ENCODE data around the gene SEPTIN10. TPM values are rescaled to one million over a fixed set of nuclear protein-coding genes. Genes with fewer than 3 reads are reported as not detected.

The SEPTIN10 gene
- total and polyA plus RNA-seq, 2 experiments from 2014 or later: 52.3 to 85.1 TPM

GRCh38 chr2:109499566-109499965 is 114.2 kb downstream of the SEPTIN10 start:
- Mint-ChIP-seq H3K36me3 (ENCODE audit: low read depth) (no peaks in the 10 kb centered on the region), H3K27me3 (ENCODE audit: insufficient read depth, low read depth, poor library complexity) (no peaks in the 10 kb centered on the region), H3K4me1 (peaks cover 12% of the 10 kb centered on the region), H3K4me3 (no peak overlapping the region), H3K27ac (no peak overlapping the region), H3K9me3 (no peaks in the 10 kb centered on the region)
- no peaks in the 10 kb centered on the region for H3K79me2 ChIP-seq (replicated peaks; ENCODE audit: insufficient read depth)
- H3K4me3 ChIP-seq: no peak overlapping the region
- no peak overlapping the region for H3K27ac ChIP-seq (ENCODE audit: low read depth)
- H4K20me1 ChIP-seq (replicated peaks; ENCODE audit: insufficient read depth): no peaks in the 10 kb centered on the region
- H3K36me3 ChIP-seq (ENCODE audit: insufficient read depth): no peaks in the 10 kb centered on the region
- no peaks in the 10 kb centered on the region for H3F3A ChIP-seq (replicated peaks; ENCODE audit: low read depth)
- H3K9me2 ChIP-seq (ENCODE audit: insufficient read depth): no peaks in the 10 kb centered on the region
- DNase-seq (ENCODE audit: low spot score) (no peak), ATAC-seq (no peak)
- TF ChIP-seq EZH2phosphoT487 (IDR thresholded peaks at IDR 0.05; ENCODE audit: unreplicated experiment): no peak
- TF ChIP-seq CTCF (conservative IDR thresholded peaks at IDR 0.05; ENCODE audit: low read depth in 2 of 2): no peak
- TF ChIP-seq ZNF462 (CRISPR knock-in tag; IDR thresholded peaks at IDR 0.05): no peak
- TF ChIP-seq POLR2AphosphoS5 (IDR thresholded peaks at IDR 0.05; ENCODE audit: low read depth): no peak
- no peak for TF ChIP-seq ZNF331 (CRISPR knock-in tag; IDR thresholded peaks at IDR 0.05; ENCODE audit: low read depth)
- no peak for TF ChIP-seq CREB1 (CRISPR knock-in tag; IDR thresholded peaks at IDR 0.05; ENCODE audit: low read depth)
- TF ChIP-seq ZNF114 (CRISPR knock-in tag; IDR thresholded peaks at IDR 0.05): no peak
- no peak for TF ChIP-seq JUNB (IDR thresholded peaks at IDR 0.05; ENCODE audit: unreplicated experiment)
- TF ChIP-seq NANOG (IDR thresholded peaks at IDR 0.05; ENCODE audit: borderline replicate concordance): no peak
- TF ChIP-seq STAT1 (IDR thresholded peaks at IDR 0.05; ENCODE audit: unreplicated experiment): no peak
- TF ChIP-seq ETS1 (IDR thresholded peaks at IDR 0.05): no peak
- TF ChIP-seq EZH2 (IDR thresholded peaks at IDR 0.05; ENCODE audit: low read depth, unreplicated experiment): no peak
- no peak for TF ChIP-seq REST (IDR thresholded peaks at IDR 0.05; ENCODE audit: unreplicated experiment)
- no peak overlapping the region for H3K4me2 ChIP-seq
- no peak overlapping the region for H2AFZ ChIP-seq
- H3K27me3 ChIP-seq (ENCODE audit: insufficient read depth): no peaks in the 10 kb centered on the region
- H3K4me1 ChIP-seq (ENCODE audit: insufficient read depth): no peaks in the 10 kb centered on the region
